Measurements from ENCODE around the gene AQP4.

AQP4 gene

DNA sequence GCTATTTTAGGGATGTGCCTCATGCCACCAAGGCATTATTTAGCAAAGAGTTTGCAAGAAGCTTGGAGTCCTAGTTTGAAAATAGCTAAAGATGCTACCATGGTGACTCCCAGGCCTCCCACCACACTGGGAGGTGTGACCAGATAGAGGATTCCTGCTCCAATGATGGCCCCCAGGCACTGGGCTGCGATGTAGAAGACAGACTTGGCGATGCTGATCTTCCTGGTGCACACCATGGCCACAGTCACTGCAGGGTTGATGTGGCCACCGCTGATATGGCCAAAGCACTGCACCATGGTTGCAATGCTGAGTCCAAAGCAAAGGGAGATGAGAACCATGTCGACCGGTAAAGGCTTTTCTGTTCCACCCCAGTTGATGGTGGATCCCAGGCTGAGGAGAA, 3.4 kb downstream of the AQP4 start:
- no peak overlapping the region for H3K9ac ChIP-seq (ENCODE audit: low read length)
- no peak overlapping the region for H2AFZ ChIP-seq (ENCODE audit: low read depth, low read length)
- H3K27me3 ChIP-seq (ENCODE audit: low read depth, low read length): 0 out of 2 replicates have a peak, but pooled peaks cover 4% of the 10 kb centered on the region
- no peaks in the 10 kb centered on the region for H3K79me2 ChIP-seq (ENCODE audit: low read length)
- no peaks in the 10 kb centered on the region for H3K36me3 ChIP-seq (replicated peaks; ENCODE audit: low read depth, low read length)
- no peaks in the 10 kb centered on the region for H4K20me1 ChIP-seq (ENCODE audit: insufficient read depth, low read length)
- H3K9me3 ChIP-seq (ENCODE audit: insufficient read depth, low read length): no peaks in the 10 kb centered on the region
- no peak overlapping the region for H3K4me2 ChIP-seq (ENCODE audit: low read length)
- no peaks in the 10 kb centered on the region for H3K4me1 ChIP-seq (ENCODE audit: low read length)
- TF ChIP-seq, protein P1, sequence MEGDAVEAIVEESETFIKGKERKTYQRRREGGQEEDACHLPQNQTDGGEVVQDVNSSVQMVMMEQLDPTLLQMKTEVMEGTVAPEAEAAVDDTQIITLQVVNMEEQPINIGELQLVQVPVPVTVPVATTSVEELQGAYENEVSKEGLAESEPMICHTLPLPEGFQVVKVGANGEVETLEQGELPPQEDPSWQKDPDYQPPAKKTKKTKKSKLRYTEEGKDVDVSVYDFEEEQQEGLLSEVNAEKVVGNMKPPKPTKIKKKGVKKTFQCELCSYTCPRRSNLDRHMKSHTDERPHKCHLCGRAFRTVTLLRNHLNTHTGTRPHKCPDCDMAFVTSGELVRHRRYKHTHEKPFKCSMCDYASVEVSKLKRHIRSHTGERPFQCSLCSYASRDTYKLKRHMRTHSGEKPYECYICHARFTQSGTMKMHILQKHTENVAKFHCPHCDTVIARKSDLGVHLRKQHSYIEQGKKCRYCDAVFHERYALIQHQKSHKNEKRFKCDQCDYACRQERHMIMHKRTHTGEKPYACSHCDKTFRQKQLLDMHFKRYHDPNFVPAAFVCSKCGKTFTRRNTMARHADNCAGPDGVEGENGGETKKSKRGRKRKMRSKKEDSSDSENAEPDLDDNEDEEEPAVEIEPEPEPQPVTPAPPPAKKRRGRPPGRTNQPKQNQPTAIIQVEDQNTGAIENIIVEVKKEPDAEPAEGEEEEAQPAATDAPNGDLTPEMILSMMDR (IDR thresholded peaks at IDR 0.05; ENCODE audit: low read depth, low read length): no peak
- TF ChIP-seq EZH2phosphoT487 (IDR thresholded peaks at IDR 0.05; ENCODE audit: low read depth): no peak
- no peak overlapping the region for H3K27ac ChIP-seq (ENCODE audit: low read length)
- H3K4me3 ChIP-seq (ENCODE audit: low read length): no peak overlapping the region

GRCh38 chr18:26854292-26854881, 11.1 kb downstream of the AQP4 start:
- no peak overlapping the region for H3K4me3 ChIP-seq (ENCODE audit: low read length)
- no peaks in the 10 kb centered on the region for H3K79me2 ChIP-seq (ENCODE audit: low read length)
- H3K27ac ChIP-seq (ENCODE audit: low read length): no peak overlapping the region
- no peaks in the 10 kb centered on the region for H4K20me1 ChIP-seq (ENCODE audit: insufficient read depth, low read length)
- no peaks in the 10 kb centered on the region for H3K9me3 ChIP-seq (ENCODE audit: insufficient read depth, low read length)
- H3K36me3 ChIP-seq (replicated peaks; ENCODE audit: low read depth, low read length): no peaks in the 10 kb centered on the region
- no peaks in the 10 kb centered on the region for H3K4me1 ChIP-seq (ENCODE audit: low read length)
- no peak overlapping the region for H3K4me2 ChIP-seq (ENCODE audit: low read length)
- no peak overlapping the region for H2AFZ ChIP-seq (ENCODE audit: low read depth, low read length)
- TF ChIP-seq, protein P1 (IDR thresholded peaks at IDR 0.05; ENCODE audit: low read depth, low read length): no peak
- TF ChIP-seq EZH2phosphoT487 (IDR thresholded peaks at IDR 0.05; ENCODE audit: low read depth): no peak
- no peaks in the 10 kb centered on the region for H3K27me3 ChIP-seq (ENCODE audit: low read depth, low read length)
- H3K9ac ChIP-seq (ENCODE audit: low read length): no peak overlapping the region

GRCh38 chr18:26853401-26853800, 12.1 kb downstream of the AQP4 start:
- H3K27ac ChIP-seq (ENCODE audit: low read length): no peak overlapping the region
- H3K4me1 ChIP-seq (ENCODE audit: low read length): no peaks in the 10 kb centered on the region
- H2AFZ ChIP-seq (ENCODE audit: low read depth, low read length): no peak overlapping the region
- H4K20me1 ChIP-seq (ENCODE audit: insufficient read depth, low read length): no peaks in the 10 kb centered on the region
- no peaks in the 10 kb centered on the region for H3K9me3 ChIP-seq (ENCODE audit: insufficient read depth, low read length)
- TF ChIP-seq, protein P1 (IDR thresholded peaks at IDR 0.05; ENCODE audit: low read depth, low read length): no peak
- TF ChIP-seq EZH2phosphoT487 (IDR thresholded peaks at IDR 0.05; ENCODE audit: low read depth): no peak
- no peak overlapping the region for H3K4me2 ChIP-seq (ENCODE audit: low read length)
- no peak overlapping the region for H3K9ac ChIP-seq (ENCODE audit: low read length)
- no peak overlapping the region for H3K4me3 ChIP-seq (ENCODE audit: low read length)
- no peaks in the 10 kb centered on the region for H3K36me3 ChIP-seq (replicated peaks; ENCODE audit: low read depth, low read length)
- H3K79me2 ChIP-seq (ENCODE audit: low read length): no peaks in the 10 kb centered on the region
- H3K27me3 ChIP-seq (ENCODE audit: low read depth, low read length): no peaks in the 10 kb centered on the region

DNA sequence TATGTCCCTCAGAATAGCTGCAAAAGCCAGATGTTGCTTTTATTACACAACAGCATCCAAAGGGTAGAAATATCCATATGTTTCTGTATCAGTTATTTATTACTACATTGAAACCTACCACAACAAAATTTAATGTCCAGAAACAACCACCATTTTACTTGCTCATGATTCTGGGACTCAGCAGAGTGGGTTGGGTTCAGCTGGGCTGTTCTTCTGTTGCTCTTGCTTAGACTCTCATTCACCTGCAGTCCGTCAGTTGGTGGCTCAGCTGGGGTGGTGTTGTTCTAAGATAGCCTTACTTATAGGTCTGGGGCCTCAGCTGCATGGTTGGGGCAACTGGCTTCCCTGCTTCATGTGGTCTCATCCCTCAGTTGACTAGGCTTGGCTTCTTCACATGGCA, 21.7 kb downstream of the AQP4 start:
- Histone ChIP-seq H3K27ac (ENCODE audit: low read length) (no peak overlapping the region), H3K27me3 (ENCODE audit: low read depth, low read length) (no peaks in the 10 kb centered on the region), H3K36me3 (replicated peaks; ENCODE audit: low read depth, low read length) (no peaks in the 10 kb centered on the region), H3K4me3 (ENCODE audit: low read length) (no peak overlapping the region), H2AFZ (ENCODE audit: low read depth, low read length) (no peak overlapping the region), H3K4me1 (ENCODE audit: low read length) (no peaks in the 10 kb centered on the region), H3K79me2 (ENCODE audit: low read length) (no peaks in the 10 kb centered on the region), H3K4me2 (ENCODE audit: low read length) (no peak overlapping the region), H3K9ac (ENCODE audit: low read length) (no peak overlapping the region), H3K9me3 (ENCODE audit: insufficient read depth, low read length) (no peaks in the 10 kb centered on the region), H4K20me1 (ENCODE audit: insufficient read depth, low read length) (no peaks in the 10 kb centered on the region)
- TF ChIP-seq, protein P1 (IDR thresholded peaks at IDR 0.05; ENCODE audit: low read depth, low read length): no peak
- TF ChIP-seq EZH2phosphoT487 (IDR thresholded peaks at IDR 0.05; ENCODE audit: low read depth): no peak
